Measurements from ENCODE around the gene BBS9.

BBS9 gene

GRCh38 chr7:33183504-33183903 lies 54.1 kb downstream of the BBS9 start:
- no peak overlapping the region for H3K4me3 ChIP-seq (ENCODE audit: low read depth, low read length)
- H3K36me3 ChIP-seq (ENCODE audit: control insufficient read depth, insufficient read depth, low read length), result no peaks in the 10 kb centered on the region
- peaks cover 3% of the 10 kb centered on the region for H3K4me1 ChIP-seq (ENCODE audit: control insufficient read depth, insufficient read depth, low read length)
- no peaks in the 10 kb centered on the region for H3K9me3 ChIP-seq (ENCODE audit: control insufficient read depth, insufficient read depth, low read length)
- no peaks in the 10 kb centered on the region for H3K27me3 ChIP-seq (ENCODE audit: control insufficient read depth, insufficient read depth, low read length)
- no peak overlapping the region for H3K9ac ChIP-seq (ENCODE audit: low read depth, low read length)

GRCh38 chr7:33184828-33185227 lies 55.5 kb downstream of the BBS9 start:
- peaks cover 3% of the 10 kb centered on the region for H3K4me1 ChIP-seq (ENCODE audit: control insufficient read depth, insufficient read depth, low read length)

GRCh38 chr7:33185786-33186185 lies 56.4 kb downstream of the BBS9 start:
- H3K4me3 ChIP-seq (ENCODE audit: low read depth, low read length), result no peak overlapping the region
- no peak overlapping the region for H3K9ac ChIP-seq (ENCODE audit: low read depth, low read length)
- no peaks in the 10 kb centered on the region for H3K9me3 ChIP-seq (ENCODE audit: control insufficient read depth, insufficient read depth, low read length)
- H3K36me3 ChIP-seq (ENCODE audit: control insufficient read depth, insufficient read depth, low read length), result no peaks in the 10 kb centered on the region
- H3K27me3 ChIP-seq (ENCODE audit: control insufficient read depth, insufficient read depth, low read length), result no peaks in the 10 kb centered on the region
- H3K4me1 ChIP-seq (ENCODE audit: control insufficient read depth, insufficient read depth, low read length), result peaks cover 3% of the 10 kb centered on the region

More at GRCh38 chr7:33184828-33185227, 55.5 kb downstream of the BBS9 start:
- Histone ChIP-seq H3K9ac (ENCODE audit: low read depth, low read length) (no peak overlapping the region), H3K36me3 (ENCODE audit: control insufficient read depth, insufficient read depth, low read length) (no peaks in the 10 kb centered on the region), H3K27me3 (ENCODE audit: control insufficient read depth, insufficient read depth, low read length) (no peaks in the 10 kb centered on the region), H3K9me3 (ENCODE audit: control insufficient read depth, insufficient read depth, low read length) (no peaks in the 10 kb centered on the region), H3K4me3 (ENCODE audit: low read depth, low read length) (no peak overlapping the region)

- Histone ChIP-seq H3K4me1 (ENCODE audit: control insufficient read depth, insufficient read depth, low read length) (peaks cover 3% of the 10 kb centered on the region), H3K36me3 (ENCODE audit: control insufficient read depth, insufficient read depth, low read length) (no peaks in the 10 kb centered on the region), H3K9ac (ENCODE audit: low read depth, low read length) (no peak overlapping the region), H3K9me3 (ENCODE audit: control insufficient read depth, insufficient read depth, low read length) (no peaks in the 10 kb centered on the region), H3K27me3 (ENCODE audit: control insufficient read depth, insufficient read depth, low read length) (no peaks in the 10 kb centered on the region), H3K4me3 (ENCODE audit: low read depth, low read length) (no peak overlapping the region)
These were observed 56.8 kb downstream of the BBS9 start for GRCh38 chr7:33186192-33186591.

- no peak overlapping the region for H3K4me3 ChIP-seq (ENCODE audit: low read depth, low read length)
- H3K9ac ChIP-seq (ENCODE audit: low read depth, low read length), result no peak overlapping the region
- peaks cover 3% of the 10 kb centered on the region for H3K4me1 ChIP-seq (ENCODE audit: control insufficient read depth, insufficient read depth, low read length)
- H3K9me3 ChIP-seq (ENCODE audit: control insufficient read depth, insufficient read depth, low read length), result no peaks in the 10 kb centered on the region
- no peaks in the 10 kb centered on the region for H3K36me3 ChIP-seq (ENCODE audit: control insufficient read depth, insufficient read depth, low read length)
- no peaks in the 10 kb centered on the region for H3K27me3 ChIP-seq (ENCODE audit: control insufficient read depth, insufficient read depth, low read length)
These were observed 61.4 kb downstream of the BBS9 start for GRCh38 chr7:33190688-33191304.

- H3K4me1 ChIP-seq (ENCODE audit: control insufficient read depth, insufficient read depth, low read length), result no peaks in the 10 kb centered on the region
- H3K9me3 ChIP-seq (ENCODE audit: control insufficient read depth, insufficient read depth, low read length), result no peaks in the 10 kb centered on the region
- H3K36me3 ChIP-seq (ENCODE audit: control insufficient read depth, insufficient read depth, low read length), result no peaks in the 10 kb centered on the region
- H3K4me3 ChIP-seq (ENCODE audit: low read depth, low read length), result no peak overlapping the region
- H3K9ac ChIP-seq (ENCODE audit: low read depth, low read length), result no peak overlapping the region
- no peaks in the 10 kb centered on the region for H3K27me3 ChIP-seq (ENCODE audit: control insufficient read depth, insufficient read depth, low read length)
These were observed 62.0 kb downstream of the BBS9 start for GRCh38 chr7:33191340-33191739.

- Histone ChIP-seq H3K4me1 (ENCODE audit: control insufficient read depth, insufficient read depth, low read length) (no peaks in the 10 kb centered on the region), H3K36me3 (ENCODE audit: control insufficient read depth, insufficient read depth, low read length) (no peaks in the 10 kb centered on the region), H3K4me3 (ENCODE audit: low read depth, low read length) (no peak overlapping the region), H3K9ac (ENCODE audit: low read depth, low read length) (no peak overlapping the region), H3K27me3 (ENCODE audit: control insufficient read depth, insufficient read depth, low read length) (no peaks in the 10 kb centered on the region), H3K9me3 (ENCODE audit: control insufficient read depth, insufficient read depth, low read length) (no peaks in the 10 kb centered on the region)
These were observed 63.4 kb downstream of the BBS9 start for GRCh38 chr7:33192695-33193291.

GRCh38 chr7:33193308-33193864 lies 64.0 kb downstream of the BBS9 start:
- Histone ChIP-seq H3K9ac (ENCODE audit: low read depth, low read length) (no peak overlapping the region), H3K9me3 (ENCODE audit: control insufficient read depth, insufficient read depth, low read length) (no peaks in the 10 kb centered on the region), H3K4me1 (ENCODE audit: control insufficient read depth, insufficient read depth, low read length) (no peaks in the 10 kb centered on the region), H3K4me3 (ENCODE audit: low read depth, low read length) (no peak overlapping the region), H3K27me3 (ENCODE audit: control insufficient read depth, insufficient read depth, low read length) (no peaks in the 10 kb centered on the region), H3K36me3 (ENCODE audit: control insufficient read depth, insufficient read depth, low read length) (no peaks in the 10 kb centered on the region)

GRCh38 chr7:33195264-33195663 lies 65.9 kb downstream of the BBS9 start:
- Histone ChIP-seq H3K27me3 (ENCODE audit: control insufficient read depth, insufficient read depth, low read length) (no peaks in the 10 kb centered on the region), H3K9ac (ENCODE audit: low read depth, low read length) (no peak overlapping the region), H3K4me3 (ENCODE audit: low read depth, low read length) (no peak overlapping the region), H3K9me3 (ENCODE audit: control insufficient read depth, insufficient read depth, low read length) (no peaks in the 10 kb centered on the region), H3K36me3 (ENCODE audit: control insufficient read depth, insufficient read depth, low read length) (no peaks in the 10 kb centered on the region), H3K4me1 (ENCODE audit: control insufficient read depth, insufficient read depth, low read length) (no peaks in the 10 kb centered on the region)

GRCh38 chr7:33196221-33196620 lies 66.9 kb downstream of the BBS9 start:
- no peaks in the 10 kb centered on the region for H3K36me3 ChIP-seq (ENCODE audit: control insufficient read depth, insufficient read depth, low read length)
- H3K4me3 ChIP-seq (ENCODE audit: low read depth, low read length), result no peak overlapping the region
- H3K27me3 ChIP-seq (ENCODE audit: control insufficient read depth, insufficient read depth, low read length), result no peaks in the 10 kb centered on the region
- no peaks in the 10 kb centered on the region for H3K4me1 ChIP-seq (ENCODE audit: control insufficient read depth, insufficient read depth, low read length)
- no peak overlapping the region for H3K9ac ChIP-seq (ENCODE audit: low read depth, low read length)
- no peaks in the 10 kb centered on the region for H3K9me3 ChIP-seq (ENCODE audit: control insufficient read depth, insufficient read depth, low read length)

GRCh38 chr7:33200282-33200681 lies 70.9 kb downstream of the BBS9 start:
- H3K9me3 ChIP-seq (ENCODE audit: control insufficient read depth, insufficient read depth, low read length), result no peaks in the 10 kb centered on the region
- H3K4me1 ChIP-seq (ENCODE audit: control insufficient read depth, insufficient read depth, low read length), result no peaks in the 10 kb centered on the region
- H3K27me3 ChIP-seq (ENCODE audit: control insufficient read depth, insufficient read depth, low read length), result no peaks in the 10 kb centered on the region
- H3K36me3 ChIP-seq (ENCODE audit: control insufficient read depth, insufficient read depth, low read length), result no peaks in the 10 kb centered on the region
- no peak overlapping the region for H3K9ac ChIP-seq (ENCODE audit: low read depth, low read length)
- H3K4me3 ChIP-seq (ENCODE audit: low read depth, low read length), result no peak overlapping the region

- no peaks in the 10 kb centered on the region for H3K4me1 ChIP-seq (ENCODE audit: control insufficient read depth, insufficient read depth, low read length)
- no peaks in the 10 kb centered on the region for H3K36me3 ChIP-seq (ENCODE audit: control insufficient read depth, insufficient read depth, low read length)
These were observed 72.5 kb downstream of the BBS9 start for GRCh38 chr7:33201821-33202220.

More at GRCh38 chr7:33201821-33202220, 72.5 kb downstream of the BBS9 start:
- Histone ChIP-seq H3K4me3 (ENCODE audit: low read depth, low read length) (no peak overlapping the region), H3K9ac (ENCODE audit: low read depth, low read length) (no peak overlapping the region), H3K9me3 (ENCODE audit: control insufficient read depth, insufficient read depth, low read length) (no peaks in the 10 kb centered on the region), H3K27me3 (ENCODE audit: control insufficient read depth, insufficient read depth, low read length) (no peaks in the 10 kb centered on the region)

Measured in iPS-15b (cell line).